ENCODE data around the gene ATP6V0A1.

DNA sequence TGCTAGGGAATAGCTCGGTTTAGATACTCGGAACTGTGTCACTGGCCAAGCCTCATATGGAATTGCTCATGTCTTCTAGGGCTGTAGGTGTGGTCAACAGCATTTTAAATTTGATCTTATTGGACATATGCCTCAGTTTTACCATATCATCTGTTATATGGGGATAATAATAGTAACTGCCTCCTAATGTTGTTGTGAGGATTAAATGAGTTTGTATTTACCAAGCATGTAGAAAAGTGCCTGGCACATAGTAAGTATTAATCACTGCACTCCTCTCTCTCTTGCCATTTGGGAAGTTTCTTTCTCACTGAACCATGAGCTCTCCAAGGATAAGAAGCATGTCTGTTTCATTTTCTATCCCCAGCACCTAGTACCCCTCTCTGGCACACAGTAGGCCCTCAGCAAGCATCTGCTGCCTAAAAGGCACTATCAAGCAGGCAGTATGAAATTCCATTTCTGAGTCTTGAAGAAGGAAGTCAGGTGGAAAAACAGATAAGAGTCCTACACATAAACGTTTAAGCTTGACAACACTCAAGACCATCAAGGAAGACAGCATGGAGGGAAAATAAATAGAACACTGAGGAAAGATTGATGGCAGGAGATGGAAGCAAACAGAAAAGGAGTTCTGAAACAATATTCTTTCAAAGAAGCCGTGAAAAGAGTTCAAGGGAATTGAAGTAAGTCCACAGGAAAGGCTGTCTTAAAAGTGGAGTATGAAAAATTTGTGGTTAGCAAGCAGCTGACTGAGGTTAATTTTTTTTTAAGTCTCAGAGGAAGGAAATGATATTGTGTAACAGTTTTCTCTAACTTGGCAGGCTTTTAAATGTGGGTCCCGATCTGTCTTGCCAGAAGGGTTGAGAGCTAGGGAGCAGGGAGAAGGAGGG is 2.2 kb upstream of the ATP6V0A1 start:
- TF ChIP-seq POLR2AphosphoS5 (IDR thresholded peaks at IDR 0.05) (no peak), POLR2A (IDR thresholded peaks at IDR 0.05) (no peak), EP300 (IDR thresholded peaks at IDR 0.05) (no peak)
- TF ChIP-seq, protein P1, sequence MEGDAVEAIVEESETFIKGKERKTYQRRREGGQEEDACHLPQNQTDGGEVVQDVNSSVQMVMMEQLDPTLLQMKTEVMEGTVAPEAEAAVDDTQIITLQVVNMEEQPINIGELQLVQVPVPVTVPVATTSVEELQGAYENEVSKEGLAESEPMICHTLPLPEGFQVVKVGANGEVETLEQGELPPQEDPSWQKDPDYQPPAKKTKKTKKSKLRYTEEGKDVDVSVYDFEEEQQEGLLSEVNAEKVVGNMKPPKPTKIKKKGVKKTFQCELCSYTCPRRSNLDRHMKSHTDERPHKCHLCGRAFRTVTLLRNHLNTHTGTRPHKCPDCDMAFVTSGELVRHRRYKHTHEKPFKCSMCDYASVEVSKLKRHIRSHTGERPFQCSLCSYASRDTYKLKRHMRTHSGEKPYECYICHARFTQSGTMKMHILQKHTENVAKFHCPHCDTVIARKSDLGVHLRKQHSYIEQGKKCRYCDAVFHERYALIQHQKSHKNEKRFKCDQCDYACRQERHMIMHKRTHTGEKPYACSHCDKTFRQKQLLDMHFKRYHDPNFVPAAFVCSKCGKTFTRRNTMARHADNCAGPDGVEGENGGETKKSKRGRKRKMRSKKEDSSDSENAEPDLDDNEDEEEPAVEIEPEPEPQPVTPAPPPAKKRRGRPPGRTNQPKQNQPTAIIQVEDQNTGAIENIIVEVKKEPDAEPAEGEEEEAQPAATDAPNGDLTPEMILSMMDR (IDR thresholded peaks at IDR 0.05) = no peak

Measured in suprapubic skin (tissue), 4 donors.